ENCODE data around the gene MDN1.

Gene MDN1

GRCh38 chr6:89688328-89688727, 131.3 kb downstream of the MDN1 start:
- Histone ChIP-seq H2BK120ac (ENCODE audit: low read depth, low read length) (no peak overlapping the region), H4K8ac (ENCODE audit: low read length) (no peak overlapping the region), H3K4ac (ENCODE audit: low read depth in 1 of 2, low read length in 2 of 2) (no peak overlapping the region), H3K36me3 (ENCODE audit: control insufficient read depth in 1 of 2, insufficient read depth in 2 of 2, low read depth in 1 of 2, low read length in 2 of 2) (peaks cover 43 to 91% of the 10 kb centered on the region in 2 experiments), H3K23ac (ENCODE audit: low read length in 2 of 2) (no peak overlapping the region), H3K27me3 (ENCODE audit: control insufficient read depth in 1 of 2, insufficient read depth in 1 of 2, low read length in 2 of 2) (no peaks in the 10 kb centered on the region), H2BK12ac (ENCODE audit: low read length in 2 of 2) (no peak overlapping the region), H2BK15ac (ENCODE audit: low read depth, poor library complexity, severe bottlenecking) (no peak overlapping the region), H3K9ac (ENCODE audit: low read length) (no peak overlapping the region), H3K4me1 (ENCODE audit: control insufficient read depth, insufficient read depth, low read depth, low read length) (peaks cover 2% of the 10 kb centered on the region), H3K4me3 (ENCODE audit: insufficient read depth in 1 of 2, low read depth in 1 of 2, low read length in 2 of 2) (no peak overlapping the region), H3K79me1 (replicated peaks; ENCODE audit: low read length, poor library complexity, severe bottlenecking) (peaks cover 6% of the 10 kb centered on the region), H4K91ac (ENCODE audit: low read length) (no peak overlapping the region), H3K14ac (ENCODE audit: low read length in 2 of 2) (no peak overlapping the region), H3K27ac (ENCODE audit: low read length, poor library complexity, severe bottlenecking) (no peak overlapping the region), H2BK5ac (ENCODE audit: low read depth, low read length, poor library complexity, severe bottlenecking) (no peak overlapping the region), H3K9me3 (ENCODE audit: control insufficient read depth, low read length) (no peaks in the 10 kb centered on the region), H3K4me2 (ENCODE audit: low read length, poor library complexity, severe bottlenecking) (no peak overlapping the region), H2AK5ac (ENCODE audit: low read length, severe bottlenecking) (no peak overlapping the region), H3K18ac (ENCODE audit: low read depth in 1 of 2, low read length in 2 of 2) (no peak overlapping the region), H2AFZ (ENCODE audit: low read depth, low read length) (no peak overlapping the region)
- DNase-seq, result no peak
- 100% methylated on average over 2 of the region's 2 CpGs for WGBS

GRCh38 chr6:89685311-89685710, 134.3 kb downstream of the MDN1 start:
- H2BK12ac ChIP-seq (ENCODE audit: low read length in 2 of 2), result no peak overlapping the region
- no peak overlapping the region for H3K4me3 ChIP-seq (ENCODE audit: insufficient read depth in 1 of 2, low read depth in 1 of 2, low read length in 2 of 2)
- H3K4me1 ChIP-seq (ENCODE audit: control insufficient read depth, insufficient read depth, low read depth, low read length), result no peaks in the 10 kb centered on the region
- peaks cover 49 to 86% of the 10 kb centered on the region in 2 experiments for H3K36me3 ChIP-seq (ENCODE audit: control insufficient read depth in 1 of 2, insufficient read depth in 2 of 2, low read depth in 1 of 2, low read length in 2 of 2)
- H3K23ac ChIP-seq (ENCODE audit: low read length in 2 of 2), result no peak overlapping the region
- no peak overlapping the region for H3K4ac ChIP-seq (ENCODE audit: low read depth in 1 of 2, low read length in 2 of 2)
- no peak overlapping the region for H3K14ac ChIP-seq (ENCODE audit: low read length in 2 of 2)
- H3K4me2 ChIP-seq (ENCODE audit: low read length, poor library complexity, severe bottlenecking), result no peak overlapping the region
- no peak for DNase-seq
- H4K8ac ChIP-seq (ENCODE audit: low read length), result no peak overlapping the region
- H3K27me3 ChIP-seq (ENCODE audit: control insufficient read depth in 1 of 2, insufficient read depth in 1 of 2, low read length in 2 of 2), result no peaks in the 10 kb centered on the region
- no peaks in the 10 kb centered on the region for H3K79me1 ChIP-seq (replicated peaks; ENCODE audit: low read length, poor library complexity, severe bottlenecking)
- H2BK120ac ChIP-seq (ENCODE audit: low read depth, low read length), result no peak overlapping the region
- H3K18ac ChIP-seq (ENCODE audit: low read depth in 1 of 2, low read length in 2 of 2), result no peak overlapping the region
- H3K9ac ChIP-seq (ENCODE audit: low read length), result no peak overlapping the region
- no peak overlapping the region for H2BK15ac ChIP-seq (ENCODE audit: low read depth, poor library complexity, severe bottlenecking)
- no peak overlapping the region for H4K91ac ChIP-seq (ENCODE audit: low read length)
- no peaks in the 10 kb centered on the region for H3K9me3 ChIP-seq (ENCODE audit: control insufficient read depth, low read length)
- no peak overlapping the region for H3K27ac ChIP-seq (ENCODE audit: low read length, poor library complexity, severe bottlenecking)
- no peak overlapping the region for H2BK5ac ChIP-seq (ENCODE audit: low read depth, low read length, poor library complexity, severe bottlenecking)
- H2AFZ ChIP-seq (ENCODE audit: low read depth, low read length), result no peak overlapping the region
- no peak overlapping the region for H2AK5ac ChIP-seq (ENCODE audit: low read length, severe bottlenecking)
- WGBS, result over 99% methylated on average over 2 of the region's 2 CpGs

GRCh38 chr6:89682991-89683390, 136.6 kb downstream of the MDN1 start:
- WGBS, result 100% methylated on average over 1 of the region's 1 CpG
- H2BK5ac ChIP-seq (ENCODE audit: low read depth, low read length, poor library complexity, severe bottlenecking), result no peak overlapping the region
- no peak for DNase-seq
- no peak overlapping the region for H3K14ac ChIP-seq (ENCODE audit: low read length in 2 of 2)
- peaks cover 48 to 87% of the 10 kb centered on the region in 2 experiments for H3K36me3 ChIP-seq (ENCODE audit: control insufficient read depth in 1 of 2, insufficient read depth in 2 of 2, low read depth in 1 of 2, low read length in 2 of 2)
- no peak overlapping the region for H3K9ac ChIP-seq (ENCODE audit: low read length)
- no peak overlapping the region for H4K8ac ChIP-seq (ENCODE audit: low read length)
- H2BK15ac ChIP-seq (ENCODE audit: low read depth, poor library complexity, severe bottlenecking), result no peak overlapping the region
- no peaks in the 10 kb centered on the region for H3K27me3 ChIP-seq (ENCODE audit: control insufficient read depth in 1 of 2, insufficient read depth in 1 of 2, low read length in 2 of 2)
- no peaks in the 10 kb centered on the region for H3K9me3 ChIP-seq (ENCODE audit: control insufficient read depth, low read length)
- H3K27ac ChIP-seq (ENCODE audit: low read length, poor library complexity, severe bottlenecking), result no peak overlapping the region
- no peak overlapping the region for H3K23ac ChIP-seq (ENCODE audit: low read length in 2 of 2)
- no peak overlapping the region for H3K4me3 ChIP-seq (ENCODE audit: insufficient read depth in 1 of 2, low read depth in 1 of 2, low read length in 2 of 2)
- no peak overlapping the region for H3K18ac ChIP-seq (ENCODE audit: low read depth in 1 of 2, low read length in 2 of 2)
- no peak overlapping the region for H3K4me2 ChIP-seq (ENCODE audit: low read length, poor library complexity, severe bottlenecking)
- H3K79me1 ChIP-seq (replicated peaks; ENCODE audit: low read length, poor library complexity, severe bottlenecking), result no peaks in the 10 kb centered on the region
- H2BK12ac ChIP-seq (ENCODE audit: low read length in 2 of 2), result no peak overlapping the region
- H3K4me1 ChIP-seq (ENCODE audit: control insufficient read depth, insufficient read depth, low read depth, low read length), result no peaks in the 10 kb centered on the region
- no peak overlapping the region for H2AK5ac ChIP-seq (ENCODE audit: low read length, severe bottlenecking)
- H4K91ac ChIP-seq (ENCODE audit: low read length), result no peak overlapping the region
- H3K4ac ChIP-seq (ENCODE audit: low read depth in 1 of 2, low read length in 2 of 2), result no peak overlapping the region
- no peak overlapping the region for H2AFZ ChIP-seq (ENCODE audit: low read depth, low read length)
- no peak overlapping the region for H2BK120ac ChIP-seq (ENCODE audit: low read depth, low read length)

- Histone ChIP-seq H3K9ac (ENCODE audit: low read length) (no peak overlapping the region), H3K27ac (ENCODE audit: low read length, poor library complexity, severe bottlenecking) (no peak overlapping the region), H3K4me1 (ENCODE audit: control insufficient read depth, insufficient read depth, low read depth, low read length) (no peaks in the 10 kb centered on the region), H2AK5ac (ENCODE audit: low read length, severe bottlenecking) (no peak overlapping the region), H3K23ac (ENCODE audit: low read length in 2 of 2) (no peak overlapping the region), H2BK5ac (ENCODE audit: low read depth, low read length, poor library complexity, severe bottlenecking) (no peak overlapping the region), H2BK15ac (ENCODE audit: low read depth, poor library complexity, severe bottlenecking) (no peak overlapping the region), H2BK12ac (ENCODE audit: low read length in 2 of 2) (no peak overlapping the region), H3K4me3 (ENCODE audit: insufficient read depth in 1 of 2, low read depth in 1 of 2, low read length in 2 of 2) (no peak overlapping the region), H3K14ac (ENCODE audit: low read length in 2 of 2) (no peak overlapping the region), H3K9me3 (ENCODE audit: control insufficient read depth, low read length) (no peaks in the 10 kb centered on the region), H3K4me2 (ENCODE audit: low read length, poor library complexity, severe bottlenecking) (no peak overlapping the region), H3K36me3 (ENCODE audit: control insufficient read depth in 1 of 2, insufficient read depth in 2 of 2, low read depth in 1 of 2, low read length in 2 of 2) (peaks cover 50 to 85% of the 10 kb centered on the region in 2 experiments), H3K4ac (ENCODE audit: low read depth in 1 of 2, low read length in 2 of 2) (no peak overlapping the region), H3K27me3 (ENCODE audit: control insufficient read depth in 1 of 2, insufficient read depth in 1 of 2, low read length in 2 of 2) (no peaks in the 10 kb centered on the region), H2BK120ac (ENCODE audit: low read depth, low read length) (no peak overlapping the region), H4K8ac (ENCODE audit: low read length) (no peak overlapping the region), H3K79me1 (replicated peaks; ENCODE audit: low read length, poor library complexity, severe bottlenecking) (no peaks in the 10 kb centered on the region), H2AFZ (ENCODE audit: low read depth, low read length) (no peak overlapping the region), H4K91ac (ENCODE audit: low read length) (no peak overlapping the region), H3K18ac (ENCODE audit: low read depth in 1 of 2, low read length in 2 of 2) (no peak overlapping the region)
- no peak for DNase-seq
- WGBS, result 83% methylated on average over 9 of the region's 10 CpGs
Observed at GRCh38 chr6:89681983-89682564, 137.5 kb downstream of the MDN1 start.
